Measurements from ENCODE around the gene COG5. TPM values are rescaled to one million over a fixed set of nuclear protein-coding genes. Genes with fewer than 3 reads are reported as not detected.
"Not testable (repeated sequence)": the region's sequence is repeated elsewhere in the genome, so short reads cannot be mapped to it uniquely, and the experiment has no call there.

The COG5 gene
- total RNA-seq, 2 donors from 2014 or later, result 30.9 to 49.2 TPM

GRCh38 chr7:107224374-107225223 lies 339.1 kb downstream of the COG5 start:
- Mint-ChIP-seq H3K27ac (no peak overlapping the region), H3K36me3 (peaks cover 0 to under 1% of the 10 kb centered on the region in 2 donors), H3K9me3 (no peaks in the 10 kb centered on the region)
- ATAC-seq (no peak), DNase-seq (ENCODE audit: low spot score in 2 of 2) (no peak)

GRCh38 chr7:107220806-107221205 lies 342.9 kb downstream of the COG5 start:
- peaks cover 4 to 11% of the 10 kb centered on the region in 2 donors for H3K9me3 Mint-ChIP-seq
- not testable (repeated sequence) for ATAC-seq, H3K27ac Mint-ChIP-seq

GRCh38 chr7:107220356-107220755 lies 343.4 kb downstream of the COG5 start:
- DNase-seq (ENCODE audit: low spot score in 2 of 2) (no peak), ATAC-seq (no peak)
- H3K36me3 Mint-ChIP-seq, result peaks cover 9 to 31% of the 10 kb centered on the region in 2 donors
- H3K27ac Mint-ChIP-seq, result no peak overlapping the region
- peaks cover 4 to 12% of the 10 kb centered on the region in 2 donors for H3K9me3 Mint-ChIP-seq

More at GRCh38 chr7:107220806-107221205, 342.9 kb downstream of the COG5 start:
- not testable (repeated sequence) for DNase-seq (ENCODE audit: low spot score in 2 of 2)
- H3K36me3 Mint-ChIP-seq, result peaks cover 9 to 31% of the 10 kb centered on the region in 2 donors

- no peak overlapping the region for H3K27ac Mint-ChIP-seq
- peaks cover 9 to 18% of the 10 kb centered on the region in 2 donors for H3K9me3 Mint-ChIP-seq
- H3K36me3 Mint-ChIP-seq, result peaks cover 15 to 37% of the 10 kb centered on the region in 2 donors
- ATAC-seq, result no peak
- no peak for DNase-seq (ENCODE audit: low spot score in 2 of 2)
Observed at GRCh38 chr7:107219563-107220244, 344.0 kb downstream of the COG5 start.

- peaks cover 32 to 50% of the 10 kb centered on the region in 2 donors for H3K36me3 Mint-ChIP-seq
- no peak overlapping the region for H3K27ac Mint-ChIP-seq
- ATAC-seq (no peak), DNase-seq (ENCODE audit: low spot score in 2 of 2) (no peak)
- peaks cover 9 to 29% of the 10 kb centered on the region in 2 donors for H3K9me3 Mint-ChIP-seq
Observed at GRCh38 chr7:107213945-107214344, 349.8 kb downstream of the COG5 start.

GRCh38 chr7:107213193-107213788 lies 350.4 kb downstream of the COG5 start:
- no peak for ATAC-seq
- peaks cover 9 to 29% of the 10 kb centered on the region in 2 donors for H3K9me3 Mint-ChIP-seq
- peaks cover 32 to 47% of the 10 kb centered on the region in 2 donors for H3K36me3 Mint-ChIP-seq
- no peak for DNase-seq (ENCODE audit: low spot score in 2 of 2)
- no peak overlapping the region for H3K27ac Mint-ChIP-seq

GRCh38 chr7:107212725-107213124 lies 351.0 kb downstream of the COG5 start:
- Mint-ChIP-seq H3K27ac (no peak overlapping the region), H3K9me3 (peaks cover 9 to 29% of the 10 kb centered on the region in 2 donors), H3K36me3 (peaks cover 32 to 45% of the 10 kb centered on the region in 2 donors)
- ATAC-seq, result no peak
- DNase-seq (ENCODE audit: low spot score in 2 of 2), result no peak

GRCh38 chr7:107210400-107210799 lies 353.3 kb downstream of the COG5 start:
- H3K27ac Mint-ChIP-seq, result no peak overlapping the region
- H3K9me3 Mint-ChIP-seq, result peaks cover 4 to 16% of the 10 kb centered on the region in 2 donors
- no peak for ATAC-seq
- DNase-seq (ENCODE audit: low spot score in 2 of 2), result no peak
- H3K36me3 Mint-ChIP-seq, result peaks cover 23 to 26% of the 10 kb centered on the region in 2 donors

GRCh38 chr7:107209565-107209964 lies 354.2 kb downstream of the COG5 start:
- Mint-ChIP-seq H3K27ac (peak overlapping the region; percentile 12 to 18), H3K36me3 (peaks cover 16 to 20% of the 10 kb centered on the region in 2 donors), H3K9me3 (peaks cover 0 to 10% of the 10 kb centered on the region in 2 donors)
- ATAC-seq, result no peak
- no peak for DNase-seq (ENCODE audit: low spot score in 2 of 2)

GRCh38 chr7:107208563-107208962 lies 355.2 kb downstream of the COG5 start:
- DNase-seq (ENCODE audit: low spot score in 2 of 2) (no peak), ATAC-seq (no peak)
- H3K27ac Mint-ChIP-seq, result peak overlapping the region; percentile 12 to 25
- peaks cover 10 to 15% of the 10 kb centered on the region in 2 donors for H3K36me3 Mint-ChIP-seq
- H3K9me3 Mint-ChIP-seq, result peaks cover 0 to 4% of the 10 kb centered on the region in 2 donors

- H3K9me3 Mint-ChIP-seq, result no peaks in the 10 kb centered on the region
- no peak for DNase-seq (ENCODE audit: low spot score in 2 of 2)
- peak overlapping the region in 1 of 2 donors; percentile 33 for H3K27ac Mint-ChIP-seq
- no peak for ATAC-seq
- peaks cover 7 to 12% of the 10 kb centered on the region in 2 donors for H3K36me3 Mint-ChIP-seq
Observed at GRCh38 chr7:107208024-107208521, 355.6 kb downstream of the COG5 start.

- Mint-ChIP-seq H3K36me3 (peaks cover 7 to 12% of the 10 kb centered on the region in 2 donors), H3K27ac (peak overlapping the region in 1 of 2 donors; percentile 33)
- DNase-seq (ENCODE audit: low spot score in 2 of 2), result no peak
Observed at GRCh38 chr7:107207459-107207858, 356.3 kb downstream of the COG5 start.

GRCh38 chr7:107206706-107207105 lies 357.0 kb downstream of the COG5 start:
- peaks cover 7 to 12% of the 10 kb centered on the region in 2 donors for H3K36me3 Mint-ChIP-seq
- H3K9me3 Mint-ChIP-seq, result no peaks in the 10 kb centered on the region
- DNase-seq (ENCODE audit: low spot score in 2 of 2) (no peak), ATAC-seq (no peak)
- no peak overlapping the region for H3K27ac Mint-ChIP-seq

More at GRCh38 chr7:107207459-107207858, 356.3 kb downstream of the COG5 start:
- H3K9me3 Mint-ChIP-seq, result no peaks in the 10 kb centered on the region
- no peak for ATAC-seq

- no peaks in the 10 kb centered on the region for H3K9me3 Mint-ChIP-seq
- H3K27ac Mint-ChIP-seq, result no peak overlapping the region
- H3K36me3 Mint-ChIP-seq, result peaks cover 7 to 12% of the 10 kb centered on the region in 2 donors
- DNase-seq (ENCODE audit: low spot score in 2 of 2) (no peak), ATAC-seq (no peak)
Observed at GRCh38 chr7:107206136-107206535, 357.6 kb downstream of the COG5 start.

GRCh38 chr7:107203607-107204006 lies 360.1 kb downstream of the COG5 start:
- H3K36me3 Mint-ChIP-seq, result no peaks in the 10 kb centered on the region
- H3K9me3 Mint-ChIP-seq, result no peaks in the 10 kb centered on the region
- DNase-seq (ENCODE audit: low spot score in 2 of 2), result no peak
- ATAC-seq, result no peak
- H3K27ac Mint-ChIP-seq, result peak overlapping the region; percentile 53 to 66

- H3K36me3 Mint-ChIP-seq, result peaks cover 4% of the 10 kb centered on the region in 2 donors
- H3K9me3 Mint-ChIP-seq, result no peaks in the 10 kb centered on the region
- peak; percentile 50 to 61 for ATAC-seq
- peak overlapping the region; percentile 3 to 32 for H3K27ac Mint-ChIP-seq
- peak in 1 of 2 donors; percentile 9 for DNase-seq (ENCODE audit: low spot score in 2 of 2)
Observed at GRCh38 chr7:107201795-107202450, 361.8 kb downstream of the COG5 start.

Data from activated naive CD4-positive, alpha-beta T cell treated with anti-CD3 and anti-CD28 coated beads, Interleukin-2, amount 50 U/mL, for 72 hours (primary cell).